Measurements from ENCODE around the gene RAPSN.

- TF ChIP-seq POLR2A (IDR thresholded peaks at IDR 0.05; ENCODE audit: low read depth, low read length), result peak; percentile 89
- TF ChIP-seq POLR2AphosphoS5 (IDR thresholded peaks at IDR 0.05; ENCODE audit: low read depth, low read length), result peak; percentile 91
Measured at GRCh38 chr11:47426062-47426956, 22.6 kb downstream of the RAPSN start, which contains the start of gene PSMC3.

Data from GM12891 (cell line).